ENCODE data around the gene NAALADL2.
"Not testable (repeated sequence)": the region's sequence is repeated elsewhere in the genome, so short reads cannot be mapped to it uniquely, and the experiment has no call there.

Gene NAALADL2

DNA sequence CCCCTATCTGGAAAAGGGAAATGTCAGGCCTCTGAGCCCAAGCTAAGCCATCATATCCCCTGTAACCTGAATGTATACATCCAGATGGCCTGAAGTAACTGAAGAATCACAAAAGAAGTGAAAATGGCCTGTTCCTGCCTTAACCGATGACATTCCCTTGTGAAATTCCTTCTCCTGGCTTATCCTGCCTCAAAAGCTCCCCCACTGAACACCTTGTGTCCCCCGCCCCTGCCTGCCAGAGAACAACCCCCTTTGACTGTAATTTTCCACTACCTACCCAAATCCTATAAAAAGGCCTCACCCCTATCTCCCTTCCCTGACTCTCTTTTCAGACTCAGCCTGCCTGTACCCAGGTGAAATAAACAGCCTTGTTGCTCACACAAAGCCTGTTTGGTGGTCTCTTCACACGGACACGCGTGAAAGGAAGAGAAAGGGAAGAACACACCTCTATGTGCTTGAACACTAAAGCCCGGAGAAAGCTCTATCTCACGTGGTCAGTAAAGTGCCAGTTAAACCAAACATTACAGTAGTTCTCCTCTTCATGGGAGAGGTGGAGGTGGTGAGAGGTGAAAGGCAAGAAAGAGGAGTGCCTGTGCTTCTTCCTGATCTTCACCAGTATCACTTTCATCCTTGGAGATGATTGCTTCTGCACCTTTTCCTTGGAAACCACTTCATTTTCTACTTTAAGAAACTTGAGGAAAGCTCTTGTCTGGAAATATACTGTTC, 963.8 kb downstream of the NAALADL2 start:
- not testable (repeated sequence) for DNase-seq

- not testable (repeated sequence) for DNase-seq
Observed at GRCh38 chr3:175825016-175825580, 966.0 kb downstream of the NAALADL2 start.

GRCh38 chr3:175826759-175827158, 967.6 kb downstream of the NAALADL2 start:
- DNase-seq, result no peak

DNA sequence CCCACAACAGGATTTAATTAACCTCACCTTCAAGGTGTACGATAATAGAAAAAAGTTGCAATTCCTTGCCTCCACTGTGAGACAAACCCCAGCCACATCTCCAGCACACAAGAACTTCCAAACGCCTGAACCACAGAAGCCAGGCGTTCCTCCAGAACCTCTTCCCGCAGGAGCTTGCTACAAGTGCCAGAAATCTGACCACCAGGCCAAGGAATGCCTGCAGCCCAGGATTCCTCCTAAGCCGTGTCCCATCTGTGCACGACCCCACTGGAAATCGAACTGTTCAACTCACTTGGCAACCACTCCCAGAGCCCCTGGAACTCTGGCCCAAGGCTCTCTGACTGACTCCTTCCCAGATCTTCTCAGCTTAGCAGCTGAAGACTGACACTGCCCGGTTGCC, 970.7 kb downstream of the NAALADL2 start:
- not testable (repeated sequence) for DNase-seq

DNA sequence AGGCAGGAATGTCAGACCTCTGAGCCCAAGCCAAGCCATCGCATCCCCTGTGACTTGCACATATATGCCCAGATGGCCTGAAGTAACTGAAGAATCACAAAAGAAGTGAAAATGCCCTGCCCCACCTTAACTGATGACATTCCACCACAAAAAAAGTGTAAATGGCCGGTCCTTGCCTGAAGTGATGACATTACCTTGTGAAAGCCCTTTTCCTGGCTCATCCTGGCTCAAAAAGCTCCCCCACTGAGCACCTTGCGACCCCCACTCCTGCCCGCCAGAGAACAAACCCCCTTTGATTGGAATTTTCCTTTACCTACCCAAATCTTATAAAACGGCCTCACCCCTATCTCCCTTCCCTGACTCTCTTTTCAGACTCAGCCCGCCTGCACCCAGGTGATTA, 976.6 kb downstream of the NAALADL2 start:
- not testable (repeated sequence) for DNase-seq

DNA sequence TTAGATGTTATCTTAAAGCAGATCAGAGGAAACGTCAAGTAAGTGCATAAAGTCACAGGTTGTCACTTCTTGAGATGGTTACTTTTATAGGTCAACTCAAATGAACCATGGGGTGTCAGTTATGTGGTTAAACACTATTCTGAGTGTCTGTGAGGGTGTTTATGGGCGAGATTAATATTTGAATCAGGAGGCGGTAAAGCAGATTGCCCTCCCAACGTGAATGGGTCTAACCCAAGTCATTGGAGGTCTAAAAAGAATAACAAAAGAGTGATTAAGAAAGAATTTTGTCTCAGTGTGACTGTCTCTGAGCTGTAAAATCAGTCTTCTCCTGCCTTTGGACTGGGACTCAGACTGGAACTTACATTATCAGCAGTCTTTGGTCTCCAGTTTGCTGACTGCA, 977.5 kb downstream of the NAALADL2 start:
- DNase-seq, result no peak

DNA sequence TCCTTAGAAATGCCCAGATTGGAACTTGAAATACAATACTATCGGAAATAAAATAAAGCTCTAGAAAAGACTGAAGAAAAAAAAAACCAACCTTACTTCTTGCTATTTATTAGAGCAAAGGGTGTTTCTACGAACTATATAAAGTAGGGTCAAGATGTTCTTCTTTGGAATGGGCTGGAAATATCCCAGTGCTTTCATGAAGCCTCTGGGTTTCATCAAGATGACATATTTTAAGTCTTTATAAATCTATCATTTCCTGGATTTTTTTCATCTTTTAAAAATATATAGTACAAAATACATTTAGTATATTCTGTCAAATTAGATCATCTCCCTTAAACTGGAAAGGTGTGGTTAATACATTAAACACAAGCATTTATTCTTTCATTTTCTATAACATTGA, 978.8 kb downstream of the NAALADL2 start:
- DNase-seq, result no peak

DNA sequence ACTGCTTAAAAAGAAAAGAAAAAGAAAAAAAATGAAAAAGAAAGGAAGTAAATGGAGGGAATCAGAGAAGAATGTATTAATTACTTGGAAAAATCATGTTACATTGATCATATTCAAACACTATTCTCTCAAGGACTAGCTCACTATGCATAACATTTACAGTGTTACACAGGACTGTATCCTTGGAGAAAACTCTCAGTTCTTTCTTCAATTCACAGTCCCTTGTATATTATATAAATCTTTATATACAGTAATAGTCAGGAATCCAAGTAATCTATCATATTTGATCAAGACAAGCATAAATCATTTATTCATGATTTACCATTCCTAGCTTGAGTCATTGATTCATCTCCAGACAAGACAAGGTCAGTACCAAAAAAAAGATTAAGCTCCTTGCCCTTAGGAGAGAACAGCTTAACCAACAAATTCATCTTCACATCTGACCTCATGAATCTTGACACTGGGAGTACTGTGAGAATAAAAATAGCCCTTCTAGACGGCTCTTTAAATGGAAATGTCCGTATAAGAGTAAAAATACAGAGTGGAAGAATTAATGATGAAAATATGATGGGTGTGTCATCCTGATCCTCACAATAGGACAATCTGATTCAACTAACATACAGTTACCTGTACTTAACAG, 980.4 kb downstream of the NAALADL2 start:
- no peak for DNase-seq

GRCh38 chr3:175851541-175851940, 992.4 kb downstream of the NAALADL2 start:
- DNase-seq, result no peak

DNA sequence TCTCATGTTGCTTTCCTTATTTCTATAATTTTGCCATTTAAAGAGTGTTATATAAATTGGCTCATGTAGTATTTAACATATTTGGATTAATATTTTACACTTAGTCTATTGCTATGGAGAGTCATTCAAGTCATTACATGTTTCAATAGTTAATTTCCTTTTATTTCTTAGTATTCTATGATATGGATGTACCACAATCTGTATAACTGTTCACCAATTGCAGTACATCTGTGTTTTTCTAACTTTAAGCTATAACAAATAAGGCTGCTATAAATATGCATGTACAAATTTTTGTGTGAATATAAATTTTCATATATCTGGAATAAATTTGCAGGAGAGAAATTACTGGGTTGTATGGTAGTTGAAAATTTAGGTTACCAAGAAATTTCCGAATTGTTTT, 993.4 kb downstream of the NAALADL2 start:
- DNase-seq, result no peak

- DNase-seq, result no peak
Observed at GRCh38 chr3:175857666-175858270, 998.6 kb downstream of the NAALADL2 start.
